IMR-90 (cell line): ENCODE measurements around the gene SEBOX.

Experiments
- CEBPB ChIP-seq: IDR thresholded peaks from 2 replicates; pipeline ENCODE4 v1.6.1; 2012; ENCODE audit warnings: low read depth, low read length, improper control_type of control experiment
- CTCF ChIP-seq: conservative IDR thresholded peaks from 2 replicates; pipeline ENCODE4 v1.5.1; 2012; ENCODE audit warnings: mild to moderate bottlenecking, low read depth, low read length, improper control_type of control experiment
- POLR2A ChIP-seq: IDR thresholded peaks from 2 replicates; pipeline ENCODE4 v1.6.1; 2012; ENCODE audit warnings: mild to moderate bottlenecking, low read depth, low read length
- RAD21 ChIP-seq: IDR thresholded peaks from 2 replicates; pipeline ENCODE4 v1.6.1; 2012; ENCODE audit warnings: low read length, improper control_type of control experiment
- RCOR1 ChIP-seq: IDR thresholded peaks from 2 replicates; pipeline ENCODE4 v1.6.1; 2012; ENCODE audit warnings: mild to moderate bottlenecking, low read length, improper control_type of control experiment; ENCODE audit not compliant: insufficient replicate concordance
- RFX5 ChIP-seq: IDR thresholded peaks from 2 replicates; pipeline ENCODE4 v1.8.0; 2012; ENCODE audit warnings: low read depth, mild to moderate bottlenecking, low read length, moderate library complexity

GRCh38 chr17:28386391-28386790, 21.4 kb upstream of the SEBOX start:
- TF ChIP-seq CEBPB, result no peak
- TF ChIP-seq CTCF, result no peak
- TF ChIP-seq POLR2A, result no peak
- TF ChIP-seq RFX5, result no peak
- TF ChIP-seq RCOR1, result no peak
- TF ChIP-seq RAD21, result no peak
